Measurements from ENCODE around the gene KCNAB1. TPM values are rescaled to one million over a fixed set of nuclear protein-coding genes. Genes with fewer than 3 reads are reported as not detected.

The KCNAB1 gene
- total RNA-seq, 1 experiment from 2014 or later, result not detected

- H3K79me2 ChIP-seq (ENCODE audit: insufficient read depth, low read length), result no peaks in the 10 kb centered on the region
- H3K36me3 ChIP-seq (ENCODE audit: control insufficient read depth in 1 of 2, insufficient read depth in 2 of 2, low read length in 2 of 2), result no peaks in the 10 kb centered on the region
- ChIA-PET POLR2A (no interaction called here), RAD21 (ENCODE audit: low non-redundant PET in 1 of 2, low total read pairs in 2 of 2, uncharacterized antibody in 2 of 2, unreplicated experiment in 2 of 2) (no interaction called here), CTCF (no interaction called here)
- no peaks in the 10 kb centered on the region for H4K20me1 ChIP-seq (ENCODE audit: insufficient read depth)
- H3K9me3 ChIP-seq (ENCODE audit: control insufficient read depth in 1 of 2, insufficient read depth in 1 of 2, low read depth in 1 of 2, low read length in 2 of 2), result no peaks in the 10 kb centered on the region
- no peaks in the 10 kb centered on the region for H3K4me1 ChIP-seq (ENCODE audit: control insufficient read depth in 1 of 2, insufficient read depth in 2 of 2, low read length in 2 of 2)
- ATAC-seq, result no peak
- H3K9me2 ChIP-seq (ENCODE audit: insufficient read depth), result no peaks in the 10 kb centered on the region
- no peak overlapping the region for H3K4me3 ChIP-seq (replicated peaks in 1 of 2; ENCODE audit: low read depth in 1 of 2, low read length in 2 of 2)
- H3K27me3 ChIP-seq (ENCODE audit: insufficient read depth, low read length), result no peaks in the 10 kb centered on the region
- DNase-seq (ENCODE audit: low read depth, low spot score), result no peak
- H3K27ac ChIP-seq (ENCODE audit: low read depth, low read length), result no peak overlapping the region
- intact Hi-C loops (cut with micrococcal nuclease), result no loop called here
- H3K4me2 ChIP-seq (ENCODE audit: low read length), result no peak overlapping the region
- BruUV-seq (replicated peaks), result no TSS peak
- no peak overlapping the region for H2AFZ ChIP-seq (ENCODE audit: low read depth, low read length, poor library complexity, severe bottlenecking)
- TF ChIP-seq JUND (IDR thresholded peaks at IDR 0.05), result no peak
- no peak for TF ChIP-seq REST (IDR thresholded peaks at IDR 0.05; ENCODE audit: low read depth)
- no peak for TF ChIP-seq ZNF274 (IDR thresholded peaks at IDR 0.05; ENCODE audit: low read depth, low read length)
- no peak for TF ChIP-seq POLR2A (IDR thresholded peaks at IDR 0.05; ENCODE audit: borderline replicate concordance, extremely low read depth, insufficient read depth, insufficient read length)
- TF ChIP-seq POLR2AphosphoS5 (IDR thresholded peaks at IDR 0.05; ENCODE audit: low read depth, low read length), result no peak
- no peak for TF ChIP-seq CBX3 (IDR thresholded peaks at IDR 0.05; ENCODE audit: low read depth)
- TF ChIP-seq CTCF (IDR thresholded peaks at IDR 0.05 in 2 of 3, conservative IDR thresholded peaks at IDR 0.05 in 1 of 3; ENCODE audit: borderline replicate concordance in 1 of 3, insufficient read depth in 1 of 3, low read depth in 2 of 3, low read length in 2 of 3), result no peak
- TF ChIP-seq ZBTB33 (IDR thresholded peaks at IDR 0.05; ENCODE audit: extremely low read depth, insufficient replicate concordance, low read length), result no peak
- no peak for TF ChIP-seq CEBPB (IDR thresholded peaks at IDR 0.05; ENCODE audit: low read depth)
- H3K9ac ChIP-seq (ENCODE audit: low read length), result no peak overlapping the region
These were observed 251.3 kb downstream of the KCNAB1 start for GRCh38 chr3:156371701-156372100.

Measured in HCT116 (cell line).